Duodenal mucosa (tissue), 2 donors: Measurements from ENCODE around the gene NCK1.
"Not testable (repeated sequence)": the region's sequence is repeated elsewhere in the genome, so short reads cannot be mapped to it uniquely, and the experiment has no call there.

Experiments
- H3K27ac ChIP-seq: one replicate; pipeline ENCODE4 v1.7.0; 2013; ENCODE audit warnings: low read depth, low read length
- H3K27me3 ChIP-seq, 2 donors: one replicate each; pipeline ENCODE4 v1.7.0; 2013; ENCODE audit warnings: low read length in 2 of 2, control low read depth in 1 of 2; ENCODE audit not compliant: insufficient read depth in 2 of 2, control insufficient read depth in 1 of 2
- H3K36me3 ChIP-seq, 2 donors: one replicate each; pipeline ENCODE4 v1.7.0; 2013; ENCODE audit warnings: low read length in 2 of 2, control low read depth in 1 of 2; ENCODE audit not compliant: insufficient read depth in 2 of 2, control insufficient read depth in 1 of 2
- H3K4me1 ChIP-seq, 2 donors: one replicate each; pipeline ENCODE4 v1.7.0; 2013; ENCODE audit warnings: low read length in 2 of 2, control low read depth in 1 of 2; ENCODE audit not compliant: insufficient read depth in 2 of 2, control insufficient read depth in 1 of 2
- H3K4me3 ChIP-seq, 2 donors: one replicate each; pipeline ENCODE4 v1.7.0; 2013; ENCODE audit warnings: low read length in 2 of 2, low read depth in 1 of 2
- H3K9ac ChIP-seq, 2 donors: one replicate each; pipeline ENCODE4 v1.7.0; 2013; ENCODE audit warnings: low read length in 2 of 2, low read depth in 1 of 2
- H3K9me3 ChIP-seq, 2 donors: one replicate each; pipeline ENCODE4 v1.7.0; 2013; ENCODE audit warnings: low read length in 2 of 2, control low read depth in 1 of 2; ENCODE audit not compliant: control insufficient read depth in 1 of 2

NCK1 gene

GRCh38 chr3:136974670-136975069, 112.7 kb downstream of the NCK1 start:
- no peaks in the 10 kb centered on the region for H3K27me3 ChIP-seq
- H3K9ac ChIP-seq: no peak overlapping the region
- no peak overlapping the region for H3K27ac ChIP-seq
- H3K4me1 ChIP-seq: no peaks in the 10 kb centered on the region
- peaks cover 3 to 5% of the 10 kb centered on the region in 2 donors for H3K9me3 ChIP-seq
- no peak overlapping the region for H3K4me3 ChIP-seq
- no peaks in the 10 kb centered on the region for H3K36me3 ChIP-seq

GRCh38 chr3:136979204-136979603, 117.2 kb downstream of the NCK1 start:
- Histone ChIP-seq H3K4me3 (no peak overlapping the region), H3K27me3 (no peaks in the 10 kb centered on the region), H3K27ac (no peak overlapping the region), H3K36me3 (no peaks in the 10 kb centered on the region), H3K4me1 (no peaks in the 10 kb centered on the region), H3K9ac (no peak overlapping the region), H3K9me3 (peaks cover 3 to 4% of the 10 kb centered on the region in 2 donors)

GRCh38 chr3:136979684-136980083, 117.7 kb downstream of the NCK1 start:
- Histone ChIP-seq H3K36me3 (no peaks in the 10 kb centered on the region), H3K9ac (no peak overlapping the region)

GRCh38 chr3:136982033-136982432, 120.0 kb downstream of the NCK1 start:
- H3K36me3 ChIP-seq: no peaks in the 10 kb centered on the region
- no peaks in the 10 kb centered on the region for H3K9me3 ChIP-seq
- no peak overlapping the region for H3K9ac ChIP-seq
- no peak overlapping the region for H3K27ac ChIP-seq
- H3K4me1 ChIP-seq: peaks cover 0 to 8% of the 10 kb centered on the region in 2 donors
- no peak overlapping the region for H3K4me3 ChIP-seq
- no peaks in the 10 kb centered on the region for H3K27me3 ChIP-seq

More at GRCh38 chr3:136979684-136980083, 117.7 kb downstream of the NCK1 start:
- Histone ChIP-seq H3K27ac (no peak overlapping the region), H3K27me3 (no peaks in the 10 kb centered on the region), H3K4me1 (peaks cover 0 to 3% of the 10 kb centered on the region in 2 donors), H3K9me3 (no peaks in the 10 kb centered on the region), H3K4me3 (no peak overlapping the region)

- Histone ChIP-seq H3K27me3 (no peaks in the 10 kb centered on the region), H3K36me3 (no peaks in the 10 kb centered on the region), H3K9ac (no peak overlapping the region), H3K27ac (no peak overlapping the region), H3K4me1 (peaks cover 0 to 8% of the 10 kb centered on the region in 2 donors), H3K9me3 (no peaks in the 10 kb centered on the region), H3K4me3 (no peak overlapping the region)
Measured at GRCh38 chr3:136982520-136983138, 120.6 kb downstream of the NCK1 start.

- no peak overlapping the region for H3K9ac ChIP-seq
- H3K4me1 ChIP-seq: peaks cover under 1 to 8% of the 10 kb centered on the region in 2 donors
- no peaks in the 10 kb centered on the region for H3K36me3 ChIP-seq
- H3K27ac ChIP-seq: no peak overlapping the region
- H3K27me3 ChIP-seq: no peaks in the 10 kb centered on the region
- no peaks in the 10 kb centered on the region for H3K9me3 ChIP-seq
- H3K4me3 ChIP-seq: no peak overlapping the region
Measured at GRCh38 chr3:136984837-136985236, 122.8 kb downstream of the NCK1 start.

- not testable (repeated sequence) for H3K4me3 ChIP-seq, H3K9ac ChIP-seq, H3K27me3 ChIP-seq, H3K36me3 ChIP-seq, H3K9me3 ChIP-seq, H3K27ac ChIP-seq, H3K4me1 ChIP-seq
Measured at GRCh38 chr3:136987398-136987980, 125.5 kb downstream of the NCK1 start.

GRCh38 chr3:136988651-136989050, 126.6 kb downstream of the NCK1 start:
- no peak overlapping the region for H3K9ac ChIP-seq
- H3K27me3 ChIP-seq: no peaks in the 10 kb centered on the region
- no peak overlapping the region for H3K4me3 ChIP-seq
- no peaks in the 10 kb centered on the region for H3K36me3 ChIP-seq
- no peaks in the 10 kb centered on the region for H3K9me3 ChIP-seq
- H3K4me1 ChIP-seq: peaks cover 4 to 8% of the 10 kb centered on the region in 2 donors
- H3K27ac ChIP-seq: no peak overlapping the region

GRCh38 chr3:136989781-136990524, 127.9 kb downstream of the NCK1 start:
- H3K4me1 ChIP-seq: peaks cover 8 to 10% of the 10 kb centered on the region in 2 donors
- no peaks in the 10 kb centered on the region for H3K9me3 ChIP-seq
- H3K27ac ChIP-seq: no peak overlapping the region
- H3K4me3 ChIP-seq: no peak overlapping the region
- H3K27me3 ChIP-seq: no peaks in the 10 kb centered on the region
- H3K9ac ChIP-seq: no peak overlapping the region
- no peaks in the 10 kb centered on the region for H3K36me3 ChIP-seq

- H3K4me1 ChIP-seq: peaks cover 14 to 15% of the 10 kb centered on the region in 2 donors
- no peak overlapping the region for H3K27ac ChIP-seq
- H3K9ac ChIP-seq: no peak overlapping the region
- H3K4me3 ChIP-seq: no peak overlapping the region
- H3K9me3 ChIP-seq: no peaks in the 10 kb centered on the region
- H3K36me3 ChIP-seq: no peaks in the 10 kb centered on the region
- no peaks in the 10 kb centered on the region for H3K27me3 ChIP-seq
Measured at GRCh38 chr3:136990826-136991225, 128.8 kb downstream of the NCK1 start.
